ENCODE data around the gene RBM10.

The RBM10 gene

DNA sequence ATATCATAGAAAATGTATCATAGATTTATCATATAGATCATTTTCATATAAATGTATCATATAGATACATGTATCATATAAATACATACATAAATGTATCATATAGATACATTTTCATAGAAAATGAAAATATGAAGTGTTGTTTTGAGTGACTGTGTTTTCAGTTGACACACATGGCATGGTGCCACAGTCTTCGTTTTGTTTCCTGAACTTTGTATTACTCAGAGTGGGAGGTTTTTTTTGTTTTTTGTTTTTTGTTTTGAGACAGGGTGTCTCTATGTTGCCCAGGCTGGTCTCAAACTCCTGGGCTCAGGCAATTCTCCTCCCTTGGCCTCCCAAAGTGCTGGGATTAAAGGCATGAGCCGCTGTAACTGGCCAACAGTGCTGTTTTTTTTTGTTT lies 3.9 kb downstream of the RBM10 start:
- DNase-seq (ENCODE audit: low spot score), result no peak

GRCh38 chrX:47151435-47151834 lies 6.4 kb downstream of the RBM10 start:
- no peak for DNase-seq (ENCODE audit: low spot score)

GRCh38 chrX:47156611-47157520 lies 11.8 kb downstream of the RBM10 start:
- DNase-seq (ENCODE audit: low spot score), result no peak

- peak; percentile 44 for DNase-seq (ENCODE audit: low spot score)
Observed at GRCh38 chrX:47158131-47158530, 13.1 kb downstream of the RBM10 start.

DNA sequence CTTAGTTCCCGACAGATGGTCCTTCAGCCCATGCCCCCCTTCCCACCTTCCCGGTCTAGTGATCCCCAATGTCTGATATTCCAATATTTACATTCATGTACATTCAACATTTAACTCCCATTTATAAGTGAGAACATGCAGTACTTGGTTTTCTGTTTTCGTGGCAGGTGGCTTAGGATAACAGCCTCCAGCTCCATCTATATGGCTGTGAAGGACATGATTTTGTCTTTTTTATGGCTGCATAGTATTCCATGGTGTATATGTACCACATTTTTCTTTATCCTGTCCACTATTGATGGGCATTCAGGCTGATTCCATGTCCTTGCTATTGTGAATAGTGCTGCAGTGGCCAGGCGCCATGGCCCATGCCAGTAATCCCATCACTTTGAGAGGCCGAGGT lies 13.8 kb downstream of the RBM10 start:
- DNase-seq (ENCODE audit: low spot score), result no peak

DNA sequence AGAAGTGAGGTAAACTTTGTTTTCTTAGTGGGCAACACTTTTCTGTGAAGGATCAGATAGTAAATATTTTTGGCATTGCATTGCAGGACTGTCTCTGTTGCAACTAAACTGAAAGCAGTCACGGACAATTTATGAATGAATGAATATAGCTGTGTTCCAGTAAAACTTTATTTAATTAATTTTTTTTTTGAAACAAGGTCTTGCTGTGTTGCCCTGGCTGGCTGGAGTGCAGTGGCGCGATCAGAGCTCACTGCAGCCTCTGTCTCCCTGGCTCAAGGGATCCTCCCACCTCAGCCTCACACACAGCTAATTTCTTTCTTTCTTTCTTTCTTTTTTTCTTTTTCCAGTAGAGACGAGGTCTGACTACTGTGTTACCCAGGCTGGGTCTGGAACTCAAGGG lies 15.8 kb downstream of the RBM10 start:
- DNase-seq (ENCODE audit: low spot score), result no peak

DNA sequence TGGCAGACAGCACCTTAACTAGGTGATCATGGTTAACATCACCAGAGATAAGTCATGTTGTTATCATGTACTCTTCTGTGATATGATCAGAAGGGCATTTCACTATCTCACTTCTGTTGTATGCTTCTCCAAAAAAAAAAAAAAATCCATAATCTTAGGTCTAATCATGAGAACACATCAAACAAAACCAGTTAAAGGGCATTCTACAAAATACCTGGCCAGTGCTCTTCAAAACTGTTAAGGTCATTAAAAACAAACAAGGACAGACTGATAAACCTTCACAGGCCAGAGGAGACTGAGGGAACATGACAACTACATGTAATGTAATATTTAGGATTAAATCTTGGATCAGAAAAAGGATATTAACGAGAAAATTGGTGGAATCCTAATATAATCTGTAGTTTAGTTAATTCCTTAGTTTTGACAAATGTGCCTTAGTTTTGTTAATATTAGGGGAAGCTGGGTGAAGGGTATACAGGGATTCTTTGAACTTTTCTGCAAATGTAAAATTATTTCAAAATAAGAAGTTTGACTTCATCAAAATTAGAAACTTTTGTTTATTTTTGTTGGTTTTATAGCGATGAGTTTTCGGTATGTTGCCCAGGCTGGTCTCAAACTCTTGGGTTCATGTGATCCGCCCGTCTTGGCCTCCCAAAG lies 18.0 kb downstream of the RBM10 start:
- no peak for DNase-seq (ENCODE audit: low spot score)

- DNase-seq (ENCODE audit: low spot score), result no peak
Observed at GRCh38 chrX:47164420-47164819, 19.4 kb downstream of the RBM10 start.

GRCh38 chrX:47166126-47166525 lies 21.1 kb downstream of the RBM10 start:
- DNase-seq (ENCODE audit: low spot score), result no peak

GRCh38 chrX:47168495-47169073 lies 23.6 kb downstream of the RBM10 start:
- DNase-seq (ENCODE audit: low spot score), result no peak

DNA sequence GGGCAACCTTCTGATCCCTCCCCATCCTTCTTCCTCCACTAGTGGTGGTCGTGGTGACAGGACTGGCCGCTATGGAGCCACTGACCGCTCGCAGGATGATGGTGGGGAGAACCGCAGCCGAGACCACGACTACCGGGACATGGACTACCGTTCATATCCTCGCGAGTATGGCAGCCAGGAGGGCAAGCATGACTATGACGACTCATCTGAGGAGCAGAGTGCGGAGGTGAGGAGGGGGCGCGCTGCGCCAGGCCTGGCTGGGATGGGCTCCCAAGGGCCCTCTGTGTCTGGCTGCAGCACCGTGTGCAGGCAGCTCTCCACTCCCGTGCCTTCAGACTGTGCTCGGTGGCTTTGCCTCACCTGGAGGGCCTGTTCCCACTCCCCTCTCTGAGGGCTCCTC lies 24.3 kb downstream of the RBM10 start:
- no peak for DNase-seq (ENCODE audit: low spot score)

- DNase-seq (ENCODE audit: low spot score), result no peak
Observed at GRCh38 chrX:47169726-47170515, 24.9 kb downstream of the RBM10 start.

GRCh38 chrX:47170861-47171692 lies 26.1 kb downstream of the RBM10 start:
- no peak for DNase-seq (ENCODE audit: low spot score)

DNA sequence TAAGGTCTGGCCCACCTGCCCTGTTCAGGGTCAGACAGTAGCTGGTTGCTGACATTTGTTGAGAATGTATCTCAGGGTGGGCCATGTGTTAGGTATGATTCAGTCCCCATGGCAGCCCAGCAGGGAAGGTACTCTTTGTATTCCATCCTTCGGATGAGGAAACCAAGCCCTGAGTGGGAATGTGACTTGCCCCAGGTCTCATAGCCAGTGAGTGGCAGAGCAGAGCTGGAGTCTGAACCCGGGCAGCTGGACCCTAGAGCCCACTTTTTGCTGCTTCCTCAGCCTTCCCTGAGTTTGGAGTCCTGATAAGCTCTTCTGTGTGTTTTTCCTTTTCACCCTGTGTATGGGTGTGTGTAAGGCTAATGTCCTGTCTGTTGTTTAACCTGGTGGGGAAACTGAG lies 27.0 kb downstream of the RBM10 start:
- DNase-seq (ENCODE audit: low spot score), result no peak

- no peak for DNase-seq (ENCODE audit: low spot score)
Observed at GRCh38 chrX:47172549-47172948, 27.5 kb downstream of the RBM10 start.

GRCh38 chrX:47172971-47173792 lies 28.2 kb downstream of the RBM10 start:
- DNase-seq (ENCODE audit: low spot score), result no peak

DNA sequence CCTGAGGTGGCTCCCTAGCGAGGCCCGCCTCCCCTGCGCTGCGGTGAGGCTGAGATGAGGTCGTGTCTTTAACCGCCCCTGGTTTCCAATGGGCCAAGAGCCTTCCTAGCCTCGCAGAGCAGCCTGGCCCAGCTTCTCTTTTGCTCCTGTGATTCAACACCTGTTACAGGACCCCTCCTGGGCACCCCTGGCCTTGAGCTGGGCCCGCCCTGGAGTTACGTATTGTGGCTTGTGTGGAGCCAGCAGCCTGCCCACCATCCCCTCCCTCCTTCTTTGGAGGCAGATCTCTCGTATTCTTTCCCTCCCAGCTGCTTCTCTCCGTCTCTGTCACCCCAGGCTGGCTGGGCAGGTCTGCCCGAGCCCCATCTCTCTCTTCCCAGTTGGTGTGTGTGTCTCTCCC lies 29.4 kb downstream of the RBM10 start:
- no peak for DNase-seq (ENCODE audit: low spot score)

DNA sequence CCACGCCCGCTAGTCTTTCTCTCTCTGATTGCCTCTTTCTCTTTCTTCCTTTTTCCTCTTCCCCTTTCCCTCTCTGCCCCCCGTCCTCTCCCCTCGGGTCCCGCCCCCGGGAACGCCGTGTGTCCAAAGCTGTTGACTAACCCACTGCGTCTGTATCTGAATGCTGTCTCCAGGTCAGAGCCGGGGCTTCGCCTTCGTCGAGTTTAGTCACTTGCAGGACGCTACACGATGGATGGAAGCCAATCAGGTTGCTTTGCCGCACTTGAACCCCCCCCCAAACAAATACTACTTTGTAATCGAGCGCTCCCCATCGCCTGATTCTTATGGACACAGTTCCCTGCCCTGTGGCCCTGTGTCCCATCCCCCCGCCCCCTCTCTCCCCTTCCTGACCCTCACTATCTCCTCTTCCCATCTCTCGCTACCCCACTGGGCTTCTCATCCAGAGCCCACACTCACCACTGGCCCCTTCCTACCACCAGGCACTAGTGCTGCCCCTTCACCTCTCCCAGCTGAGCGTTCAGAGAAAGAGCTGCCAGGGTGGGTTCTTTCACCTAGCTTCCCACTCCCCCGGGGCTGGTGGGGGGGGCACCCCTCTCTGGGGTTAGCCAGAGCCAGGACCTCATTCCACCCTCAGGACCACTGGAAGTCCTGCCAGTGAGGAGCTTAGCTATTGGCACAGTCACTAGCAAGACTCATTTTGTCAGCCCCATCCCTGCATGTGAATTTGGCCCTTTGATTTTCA lies 30.0 kb downstream of the RBM10 start:
- no peak for DNase-seq (ENCODE audit: low spot score)

DNA sequence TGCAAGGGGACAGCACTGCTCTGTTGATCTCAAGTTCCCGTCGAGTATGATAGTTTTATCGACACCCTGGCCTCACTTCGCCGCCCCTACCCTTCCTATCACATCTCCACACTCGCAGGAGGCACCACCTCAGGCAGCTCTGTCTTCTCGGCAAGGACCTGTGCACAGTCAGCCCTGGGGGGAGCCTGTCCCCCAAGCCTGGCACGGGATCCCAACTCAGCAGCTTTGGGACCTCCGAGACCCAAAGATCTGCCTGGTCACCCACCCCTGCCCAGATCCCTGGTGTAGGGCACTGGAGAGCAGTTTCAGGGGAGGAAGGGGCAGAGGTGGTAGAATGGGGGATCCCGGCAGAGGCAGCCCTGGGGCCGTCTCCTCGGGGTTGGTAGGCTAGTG lies 30.6 kb downstream of the RBM10 start:
- DNase-seq (ENCODE audit: low spot score), result no peak
